ENCODE results near the gene KIFAP3.
"Not testable (repeated sequence)": the region's sequence is repeated elsewhere in the genome, so short reads cannot be mapped to it uniquely, and the experiment has no call there.

The KIFAP3 gene

GRCh38 chr1:169924063-169924462 is 150.4 kb downstream of the KIFAP3 start:
- Histone ChIP-seq H3K4me3 (ENCODE audit: low read depth, low read length) (no peak overlapping the region), H3K9ac (no peak overlapping the region), H2AFZ (no peak overlapping the region), H3K9me3 (ENCODE audit: control insufficient read depth, low read length) (no peaks in the 10 kb centered on the region), H3K79me2 (no peaks in the 10 kb centered on the region), H3K4me2 (ENCODE audit: low read length) (no peak overlapping the region), H3K27ac (no peak overlapping the region), H3K27me3 (ENCODE audit: control insufficient read depth, insufficient read depth, low read length) (no peaks in the 10 kb centered on the region), H3K36me3 (ENCODE audit: control insufficient read depth, insufficient read depth, low read length) (no peaks in the 10 kb centered on the region), H3K4me1 (no peaks in the 10 kb centered on the region)
- no peak for TF ChIP-seq CTCF (IDR thresholded peaks at IDR 0.05)

GRCh38 chr1:169921080-169921479 is 153.4 kb downstream of the KIFAP3 start:
- Histone ChIP-seq H3K4me2 (ENCODE audit: low read length) (no peak overlapping the region), H3K9ac (no peak overlapping the region), H3K27ac (no peak overlapping the region), H3K36me3 (ENCODE audit: control insufficient read depth, insufficient read depth, low read length) (no peaks in the 10 kb centered on the region), H3K4me1 (no peaks in the 10 kb centered on the region), H3K79me2 (no peaks in the 10 kb centered on the region), H3K27me3 (ENCODE audit: control insufficient read depth, insufficient read depth, low read length) (no peaks in the 10 kb centered on the region), H3K4me3 (ENCODE audit: low read depth, low read length) (no peak overlapping the region), H3K9me3 (ENCODE audit: control insufficient read depth, low read length) (no peaks in the 10 kb centered on the region), H2AFZ (no peak overlapping the region)
- no peak for TF ChIP-seq CTCF (IDR thresholded peaks at IDR 0.05)

GRCh38 chr1:169918927-169919326 is 155.6 kb downstream of the KIFAP3 start:
- Histone ChIP-seq H3K9ac (no peak overlapping the region), H3K79me2 (no peaks in the 10 kb centered on the region), H3K27me3 (ENCODE audit: control insufficient read depth, insufficient read depth, low read length) (no peaks in the 10 kb centered on the region), H3K36me3 (ENCODE audit: control insufficient read depth, insufficient read depth, low read length) (no peaks in the 10 kb centered on the region), H3K4me1 (no peaks in the 10 kb centered on the region), H3K27ac (no peak overlapping the region), H3K4me2 (ENCODE audit: low read length) (no peak overlapping the region), H3K4me3 (ENCODE audit: low read depth, low read length) (no peak overlapping the region), H2AFZ (no peak overlapping the region), H3K9me3 (ENCODE audit: control insufficient read depth, low read length) (no peaks in the 10 kb centered on the region)
- TF ChIP-seq CTCF (IDR thresholded peaks at IDR 0.05) = no peak

GRCh38 chr1:169918220-169918619 is 156.3 kb downstream of the KIFAP3 start:
- H3K4me3 ChIP-seq (ENCODE audit: low read depth, low read length); H3K4me2 ChIP-seq (ENCODE audit: low read length); H3K79me2 ChIP-seq; H3K27ac ChIP-seq; H3K9ac ChIP-seq; H2AFZ ChIP-seq; H3K27me3 ChIP-seq (ENCODE audit: control insufficient read depth, insufficient read depth, low read length); H3K36me3 ChIP-seq (ENCODE audit: control insufficient read depth, insufficient read depth, low read length); H3K4me1 ChIP-seq; H3K9me3 ChIP-seq (ENCODE audit: control insufficient read depth, low read length): not testable (repeated sequence)

GRCh38 chr1:169915150-169915549 is 159.3 kb downstream of the KIFAP3 start:
- TF ChIP-seq CTCF (IDR thresholded peaks at IDR 0.05) = no peak
- Histone ChIP-seq H3K27me3 (ENCODE audit: control insufficient read depth, insufficient read depth, low read length) (no peaks in the 10 kb centered on the region), H3K4me1 (no peaks in the 10 kb centered on the region), H2AFZ (no peak overlapping the region), H3K9me3 (ENCODE audit: control insufficient read depth, low read length) (no peaks in the 10 kb centered on the region), H3K4me2 (ENCODE audit: low read length) (no peak overlapping the region), H3K4me3 (ENCODE audit: low read depth, low read length) (no peak overlapping the region), H3K36me3 (ENCODE audit: control insufficient read depth, insufficient read depth, low read length) (no peaks in the 10 kb centered on the region), H3K9ac (no peak overlapping the region), H3K79me2 (no peaks in the 10 kb centered on the region), H3K27ac (no peak overlapping the region)

All from parathyroid adenoma (tissue), 2 donors.